HG02885 (cell line): ENCODE data around the gene ZNF382.
"Not testable (repeated sequence)": the region's sequence is repeated elsewhere in the genome, so short reads cannot be mapped to it uniquely, and the experiment has no call there.

Experiments used
- ATAC-seq: cut with Tn5 transposase; IDR thresholded peaks from one replicate; pipeline ENCODE4 v1.9.1; 2021; ENCODE audit warnings: mild to moderate bottlenecking; ENCODE audit not compliant: unreplicated experiment, poor library complexity

The ZNF382 gene

DNA sequence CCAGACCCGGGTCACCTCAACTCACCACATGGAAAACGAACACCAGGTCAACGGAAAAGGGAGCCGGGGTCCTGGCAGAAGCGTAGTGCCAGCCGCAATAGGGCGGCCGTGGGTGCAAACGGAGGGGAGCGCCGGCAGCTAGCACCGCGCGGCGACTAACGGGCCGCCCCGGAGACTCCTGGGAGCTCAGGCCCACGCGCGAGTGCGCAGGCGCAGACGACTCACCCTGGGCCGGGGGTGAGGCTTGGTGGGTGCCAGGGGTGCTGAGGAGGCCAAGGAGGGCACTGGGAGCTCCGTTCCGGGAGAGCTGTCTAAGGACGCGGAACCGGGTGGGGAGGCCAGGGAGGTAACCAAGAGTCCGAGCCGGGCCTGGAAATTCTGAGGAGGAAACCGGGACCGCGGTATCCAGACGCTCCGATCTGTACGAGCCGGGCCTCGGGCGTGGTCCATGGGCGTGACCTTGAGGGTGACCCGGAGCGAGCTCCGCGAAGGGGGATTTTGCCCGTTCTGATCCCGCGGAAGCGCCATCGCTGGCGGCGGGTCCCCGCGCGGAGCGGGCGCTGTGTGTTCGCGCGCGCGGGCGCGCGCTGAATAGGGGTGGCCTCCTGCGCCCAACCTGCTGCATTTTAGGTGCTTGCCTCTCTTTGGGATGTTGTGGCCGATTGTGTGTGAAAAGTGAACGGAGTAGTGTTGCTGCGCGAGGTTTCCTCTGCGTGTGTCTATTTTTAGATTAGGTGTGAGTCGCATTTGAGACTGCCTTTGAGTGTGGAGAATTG is at the start of gene ZNF382:
TSS of gene ZNF382 (plus strand) at position 213 of the 776 bp plus-strand sequence. CDS start 4,602 bp downstream, outside the sequence.
- ATAC-seq: peak; percentile 81

DNA sequence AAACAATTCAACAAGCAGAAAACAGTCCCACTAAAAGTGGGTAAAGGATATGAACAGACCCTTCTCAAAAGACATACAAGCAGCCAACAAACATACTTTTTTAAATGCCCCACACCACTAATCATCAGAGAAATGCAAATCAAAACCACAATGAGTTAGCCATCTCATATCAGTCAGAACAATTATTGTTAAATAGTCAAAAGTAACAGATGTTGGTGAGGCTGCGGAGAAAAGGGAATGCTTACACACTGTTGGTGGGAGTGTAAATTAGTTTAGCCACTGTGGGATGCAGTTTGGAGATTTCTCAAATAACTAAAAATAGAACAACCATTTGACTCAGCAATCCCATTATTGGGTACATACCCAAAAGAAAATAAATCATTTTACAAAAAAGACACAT is 40.7 kb upstream of the ZNF382 start:
- ATAC-seq: no peak

DNA sequence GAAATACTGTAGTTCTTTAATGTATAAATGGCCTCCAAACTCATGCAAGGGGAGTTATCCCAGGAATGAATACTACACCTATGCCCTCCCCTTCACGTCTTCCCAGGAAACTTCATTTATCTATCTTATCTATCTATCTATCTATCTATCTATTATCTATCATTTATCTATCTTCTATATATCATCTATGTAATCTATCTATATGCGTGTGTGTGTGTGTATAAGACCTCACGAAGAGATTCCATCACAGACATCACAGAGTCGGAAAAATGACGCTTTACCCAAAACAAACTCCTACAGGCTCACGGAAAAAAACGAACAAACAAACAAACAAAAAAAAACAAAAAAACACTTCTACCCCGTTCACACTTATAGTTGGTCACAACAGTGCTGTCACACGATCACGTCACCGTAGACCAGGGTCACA is 32.5 kb upstream of the ZNF382 start:
- no peak for ATAC-seq

DNA sequence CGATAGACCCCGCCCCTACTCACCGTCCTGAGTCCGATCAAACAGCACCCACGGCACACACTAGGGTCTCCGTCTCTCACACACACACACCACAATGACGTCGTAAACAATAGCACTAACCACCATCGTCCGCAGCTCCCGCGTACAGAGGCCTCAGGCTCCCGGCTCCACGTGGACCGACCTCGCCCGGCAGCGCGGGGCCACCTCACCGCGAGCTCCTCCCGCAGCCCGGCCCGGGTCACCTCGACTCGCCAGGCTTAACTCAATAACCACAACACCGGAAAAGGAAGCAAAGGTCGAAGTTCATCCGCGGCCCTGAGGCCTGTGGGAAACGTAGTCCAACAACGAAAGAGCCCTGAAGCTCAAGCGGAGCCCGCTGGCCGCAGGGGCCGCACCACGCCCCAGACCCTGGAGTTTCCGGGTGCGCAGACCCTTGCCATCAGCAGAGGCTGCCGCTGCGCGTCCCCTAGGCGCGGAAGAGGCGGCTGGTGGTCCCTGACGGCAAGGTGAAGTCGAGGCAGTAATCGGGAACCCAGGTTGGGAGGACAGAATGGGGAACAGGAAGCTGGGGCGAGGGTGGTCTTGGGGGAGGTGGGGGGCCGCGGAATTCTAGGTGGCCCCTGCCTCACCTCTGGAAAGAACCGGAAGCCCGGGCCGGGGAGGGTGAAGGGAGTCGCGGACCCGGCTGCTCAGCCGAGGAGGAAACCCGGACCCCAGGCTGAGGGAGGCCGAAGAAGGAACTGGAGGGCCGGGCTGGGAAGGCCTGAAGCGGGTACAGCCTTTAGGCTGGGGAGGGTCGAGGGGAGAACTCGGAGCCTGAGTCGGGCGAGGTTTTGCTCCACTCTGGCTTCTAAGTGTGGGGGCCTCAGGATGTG is 31.9 kb upstream of the ZNF382 start, which contains the start of gene ZNF529:
TSS of gene ZNF529 (minus strand) at position 273 of the 875 bp plus-strand sequence. CDS start 946 bp downstream, outside the sequence.
- ATAC-seq: peak; percentile 91

DNA sequence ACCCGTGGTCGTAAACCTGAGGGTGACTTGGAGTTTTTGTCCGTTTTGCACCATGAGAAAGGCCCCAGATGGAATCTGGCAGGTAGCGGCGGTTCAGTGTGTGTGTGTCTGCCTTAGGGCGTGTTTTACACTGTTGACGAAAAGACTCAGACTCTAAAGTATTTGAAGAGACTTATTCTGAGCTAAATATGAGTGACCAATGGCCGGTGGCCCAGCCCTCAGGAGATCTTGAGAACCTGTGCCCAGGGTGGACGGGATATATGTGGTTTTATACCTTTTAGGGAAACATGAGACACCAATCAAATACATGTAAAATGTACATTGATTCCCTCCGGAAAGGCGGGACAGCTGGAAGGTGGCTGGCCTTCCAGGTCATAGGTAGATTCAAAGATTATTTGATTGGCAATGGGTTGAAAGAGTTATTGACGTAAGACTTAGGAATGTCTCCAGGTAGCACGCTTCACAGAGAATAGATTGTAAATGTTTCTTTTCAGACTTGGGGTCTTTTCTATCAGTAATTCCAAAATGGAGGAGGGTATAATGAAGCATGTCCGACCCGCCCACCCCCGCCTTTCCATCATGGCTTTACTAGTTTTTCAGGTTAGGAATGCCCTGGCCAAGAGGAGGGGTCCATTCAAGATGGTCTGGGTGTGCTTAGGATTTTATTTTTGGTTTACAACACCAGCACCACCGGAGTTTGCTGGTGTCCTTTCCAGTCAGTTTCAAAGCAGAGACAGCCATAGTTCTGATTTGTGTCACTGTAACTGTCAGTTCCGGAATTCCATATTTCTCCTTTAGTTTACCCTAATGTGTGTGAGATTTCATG is 31.0 kb upstream of the ZNF382 start:
- ATAC-seq: no peak

DNA sequence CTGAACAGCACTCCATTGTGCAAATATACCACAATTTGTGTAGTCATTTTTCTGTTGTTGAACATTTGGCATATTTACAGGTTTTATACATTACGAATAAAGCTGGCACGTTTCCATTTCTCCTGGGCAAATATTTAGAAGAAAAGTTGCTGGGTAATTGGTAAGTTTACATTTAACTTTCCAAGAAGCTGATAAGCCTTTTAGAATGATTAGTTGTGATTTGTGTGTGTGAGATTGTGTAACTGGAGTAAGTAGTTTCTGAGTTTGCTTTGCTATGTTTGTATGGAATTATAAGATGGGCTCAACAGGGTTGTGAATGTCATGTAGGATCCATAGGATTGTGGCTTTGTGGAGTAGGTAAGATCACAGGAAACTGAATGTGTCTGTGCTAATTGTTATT is 30.4 kb upstream of the ZNF382 start:
- no peak for ATAC-seq

DNA sequence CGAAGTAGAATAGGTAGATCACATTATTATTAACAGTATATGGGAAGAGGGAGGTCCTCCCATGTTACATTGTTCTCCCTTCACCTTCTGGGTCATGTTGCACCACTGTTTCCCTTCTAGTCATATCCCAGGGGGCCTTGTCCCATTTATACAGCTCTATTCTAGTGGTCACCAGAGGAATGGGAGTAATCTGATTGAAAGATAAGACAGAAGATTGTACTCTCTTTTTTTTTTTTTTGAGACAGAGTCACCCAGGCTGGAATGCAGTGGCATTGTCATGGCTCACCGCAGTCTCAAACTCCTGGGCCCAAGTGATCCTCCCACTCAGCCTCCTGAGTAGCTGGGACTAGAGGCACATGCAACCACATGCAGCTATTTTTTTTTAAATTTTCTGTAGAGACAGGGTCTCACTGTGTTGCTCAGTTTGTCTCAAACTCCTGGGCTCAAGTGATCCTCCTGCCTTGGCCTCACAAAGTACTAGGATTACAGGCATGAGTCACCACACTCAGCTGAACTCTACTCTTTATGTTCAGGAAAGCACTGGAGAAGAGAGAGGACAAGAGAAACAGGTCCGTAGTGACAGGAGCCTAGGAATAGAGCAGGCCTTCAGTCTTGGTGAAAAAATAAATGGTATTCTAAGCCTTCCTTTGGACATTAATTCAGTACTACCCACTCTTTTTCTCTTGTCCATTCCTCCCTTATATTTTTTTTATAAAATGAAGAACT is 27.7 kb upstream of the ZNF382 start:
- ATAC-seq: no peak

DNA sequence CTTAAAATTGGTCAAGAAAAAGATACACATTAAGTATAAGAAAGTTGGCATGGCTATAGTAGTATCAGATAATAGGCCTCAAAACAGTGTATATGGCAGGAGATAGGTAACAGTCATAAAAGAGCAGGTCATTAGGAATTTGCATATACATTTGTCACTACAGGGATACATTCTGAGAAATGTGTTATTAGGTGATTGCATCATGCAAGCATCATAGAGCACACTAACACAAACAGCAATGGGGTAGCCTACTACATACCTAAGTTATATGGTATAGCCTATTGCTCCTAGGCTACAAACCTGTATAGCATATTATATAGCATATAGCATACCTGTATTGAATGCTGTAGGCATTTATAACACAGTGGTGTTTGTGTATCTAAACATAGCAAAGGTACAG is 25.9 kb upstream of the ZNF382 start:
- ATAC-seq: no peak

DNA sequence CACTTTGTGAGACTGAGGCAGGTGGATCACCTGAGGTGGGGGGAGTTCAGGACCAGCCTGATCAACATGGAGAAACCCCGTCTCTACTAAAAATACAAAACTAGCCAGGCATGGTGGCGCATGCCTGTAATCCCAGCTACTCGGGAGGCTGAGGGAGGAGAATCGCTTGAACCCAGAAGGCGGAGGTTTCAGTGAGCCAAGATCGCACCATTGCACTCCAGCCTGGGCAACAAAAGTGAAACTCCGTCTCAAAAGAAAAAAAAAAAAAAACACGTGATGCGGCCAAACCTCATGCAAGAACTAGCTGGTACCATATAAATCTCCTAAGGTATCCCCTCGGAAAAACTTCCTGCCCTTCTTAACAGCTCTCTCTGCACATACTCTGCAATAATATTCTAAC is 2.4 kb upstream of the ZNF382 start:
- ATAC-seq: not testable (repeated sequence)

DNA sequence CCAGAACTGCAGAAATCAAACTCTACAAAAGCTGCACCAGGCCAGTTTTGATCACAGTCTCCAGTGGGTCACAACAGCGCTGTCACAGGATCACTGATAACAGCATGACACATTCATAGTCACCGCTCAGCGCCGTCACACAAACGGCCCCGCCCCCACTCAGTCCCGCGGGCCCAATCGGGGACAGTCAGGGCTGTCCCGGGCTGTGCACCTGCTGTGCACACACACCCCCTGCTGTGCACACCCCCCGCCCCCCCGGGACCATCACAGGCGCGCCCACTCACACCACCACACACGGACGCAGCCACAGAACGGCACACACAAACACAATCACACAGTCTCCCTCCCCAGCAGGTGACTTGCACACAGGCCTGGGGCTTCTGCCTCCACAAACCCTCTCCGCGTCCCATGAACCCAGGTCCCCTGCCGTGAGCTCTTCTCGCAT is 435 bp upstream of the ZNF382 start:
- peak; percentile 86 for ATAC-seq

DNA sequence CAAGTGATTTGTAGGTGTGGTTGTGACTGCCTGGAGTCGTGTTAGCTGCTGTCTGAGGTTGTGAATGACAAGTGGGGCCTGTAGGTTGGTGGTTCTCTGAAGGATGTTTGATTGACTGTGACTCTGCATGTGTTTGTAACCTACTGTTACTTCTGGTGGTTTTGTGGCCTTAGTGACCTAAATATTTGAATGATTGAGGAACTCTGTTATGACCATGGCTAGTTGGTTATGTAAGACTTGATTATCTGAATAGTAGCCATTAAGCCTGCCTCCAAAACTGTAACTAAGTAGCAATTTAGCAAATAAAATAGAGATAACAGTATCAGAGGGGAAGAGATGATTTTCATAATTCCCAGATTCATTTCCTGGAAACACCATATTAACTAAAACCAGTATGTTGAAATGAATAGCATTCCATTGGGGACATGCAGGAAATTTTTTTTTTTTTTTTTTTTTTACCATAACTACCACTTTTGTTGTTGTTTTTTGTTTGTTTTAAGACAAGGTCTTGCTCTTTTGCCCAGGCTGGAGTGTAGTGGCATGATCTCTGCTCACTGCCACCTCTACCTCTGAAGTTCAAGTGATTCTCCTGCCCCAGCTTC is 865 bp downstream of the ZNF382 start:
- no peak for ATAC-seq

DNA sequence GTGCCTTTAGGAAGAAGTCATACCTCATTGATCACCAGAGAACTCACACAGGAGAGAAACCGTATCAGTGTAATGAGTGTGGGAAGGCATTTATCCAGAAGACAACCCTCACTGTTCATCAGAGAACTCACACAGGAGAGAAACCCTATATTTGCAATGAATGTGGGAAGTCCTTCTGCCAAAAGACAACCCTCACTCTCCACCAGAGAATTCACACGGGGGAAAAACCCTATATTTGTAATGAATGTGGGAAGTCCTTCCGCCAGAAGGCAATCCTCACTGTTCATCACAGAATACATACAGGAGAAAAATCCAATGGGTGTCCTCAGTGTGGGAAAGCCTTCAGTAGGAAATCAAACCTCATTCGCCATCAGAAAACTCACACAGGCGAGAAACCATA is 21.9 kb downstream of the ZNF382 start:
- ATAC-seq: no peak

DNA sequence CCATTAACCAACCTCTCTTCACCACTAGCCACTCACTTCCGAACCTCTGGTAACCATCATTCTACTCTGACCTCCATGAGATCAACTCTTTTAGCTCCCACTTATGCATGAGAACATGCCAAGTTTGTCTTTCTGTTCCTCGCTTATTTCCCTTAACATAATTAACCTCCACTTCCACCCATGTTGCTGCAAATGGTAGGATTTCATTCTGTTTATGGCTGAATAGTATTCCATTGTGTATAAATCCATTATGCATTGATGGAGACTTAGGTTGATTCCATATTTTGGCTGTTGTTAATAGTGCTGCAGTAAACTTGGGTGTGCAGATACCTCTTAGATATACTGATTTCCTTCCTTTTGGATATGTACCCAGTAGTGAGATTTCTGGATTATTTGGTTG is 30.2 kb downstream of the ZNF382 start:
- no peak for ATAC-seq

DNA sequence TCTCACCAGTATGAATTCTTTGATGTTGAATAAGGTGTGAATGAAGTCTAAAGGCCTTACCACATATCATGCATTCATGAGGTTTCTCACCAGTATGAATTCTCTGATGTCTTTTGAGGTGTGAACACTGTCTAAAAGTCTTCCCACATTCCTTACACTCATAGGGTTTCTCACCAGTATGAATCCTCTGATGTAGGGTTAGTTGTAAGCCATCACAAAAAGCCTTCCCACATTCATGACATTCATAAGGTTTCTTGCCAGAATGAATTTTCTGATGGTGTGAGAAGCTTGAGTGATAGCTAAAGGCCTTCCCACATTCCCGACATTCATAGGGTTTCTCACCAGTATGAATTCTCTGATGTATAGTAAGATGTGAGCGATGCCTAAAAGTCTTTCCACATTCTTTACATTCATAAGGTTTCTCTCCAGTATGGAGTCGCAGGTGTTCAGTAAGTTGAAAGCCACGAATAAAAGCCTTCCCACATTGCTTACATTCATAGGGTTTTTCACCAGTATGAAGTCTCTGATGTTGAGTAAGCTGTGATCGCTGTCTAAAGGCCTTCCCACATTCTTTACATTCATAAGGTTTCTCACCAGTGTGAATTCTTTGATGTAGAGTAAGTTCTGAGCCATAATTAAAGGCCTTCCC is 33.9 kb downstream of the ZNF382 start:
- ATAC-seq: no peak

DNA sequence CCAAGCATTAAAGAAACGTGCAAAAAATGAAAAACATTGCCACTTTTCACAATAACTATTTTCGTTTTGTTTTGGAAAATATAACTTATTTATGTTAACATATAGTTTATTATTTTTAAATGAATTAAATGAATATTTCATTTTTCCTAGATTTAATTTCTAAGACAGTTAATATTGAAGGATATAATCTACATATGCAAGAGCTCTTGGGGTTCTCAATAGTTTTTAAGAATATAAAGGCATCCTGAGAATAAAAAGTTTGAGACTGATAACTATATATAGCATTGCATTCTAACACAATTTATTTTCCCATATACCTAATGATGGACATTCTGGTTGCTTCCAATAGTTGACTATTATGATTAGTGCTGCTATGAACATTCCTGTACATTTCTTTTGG is 41.6 kb downstream of the ZNF382 start:
- no peak for ATAC-seq

DNA sequence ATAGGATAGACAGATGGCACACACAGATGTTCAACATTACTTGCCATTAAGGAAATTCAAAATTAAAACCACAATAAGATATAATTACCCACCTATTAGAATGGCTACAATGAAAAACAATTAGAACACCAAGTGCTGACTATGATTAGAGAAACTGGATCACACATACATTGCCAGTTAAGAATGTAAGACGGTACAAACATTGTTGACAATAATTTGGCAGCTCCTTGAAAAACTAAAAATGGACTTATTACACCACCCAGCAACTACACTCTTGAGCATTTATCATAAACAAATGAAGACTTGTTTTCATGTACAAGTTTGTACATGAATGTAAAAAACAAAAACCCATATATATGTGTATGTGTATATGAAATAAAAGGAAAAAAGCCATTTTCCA is 47.8 kb downstream of the ZNF382 start:
- no peak for ATAC-seq

DNA sequence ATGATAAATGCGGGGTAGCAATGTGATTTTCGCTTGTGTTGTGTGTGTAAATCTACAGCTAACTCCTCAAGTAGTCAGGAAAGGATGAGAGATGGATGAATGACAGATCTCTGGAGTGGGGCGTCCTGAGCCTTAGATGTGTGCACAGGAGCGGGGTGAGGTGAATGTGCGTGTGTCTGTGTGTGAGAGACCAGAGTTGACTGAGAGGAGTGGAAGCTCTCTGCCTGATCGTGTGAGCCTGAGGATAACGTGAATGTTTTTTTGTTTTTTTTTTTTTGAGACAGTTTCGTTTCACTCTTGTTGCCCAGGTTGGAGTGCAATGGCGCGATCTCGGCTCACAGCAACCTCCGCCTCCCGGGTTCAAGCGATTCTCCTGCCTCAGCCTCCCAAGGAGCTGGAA is 60.7 kb downstream of the ZNF382 start:
- no peak for ATAC-seq

DNA sequence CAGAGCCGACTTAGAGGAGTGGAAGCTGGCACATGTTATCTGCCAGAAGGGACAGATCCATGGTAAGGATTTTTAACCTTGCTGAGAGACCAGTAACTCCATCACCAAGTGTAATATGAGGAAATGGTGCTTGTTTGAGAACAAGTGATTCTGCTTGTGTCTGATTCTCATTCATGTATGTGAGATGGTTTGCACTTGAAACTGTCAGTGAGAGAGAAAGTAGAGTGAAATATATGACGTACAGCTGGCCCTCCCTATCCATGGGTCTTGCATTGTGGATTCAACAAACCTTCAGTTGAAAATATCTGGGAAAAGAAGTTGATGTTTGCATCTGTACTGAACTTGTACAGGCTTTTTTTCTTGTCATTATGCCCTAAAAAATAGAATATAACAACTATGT is 63.5 kb downstream of the ZNF382 start:
- ATAC-seq: no peak

DNA sequence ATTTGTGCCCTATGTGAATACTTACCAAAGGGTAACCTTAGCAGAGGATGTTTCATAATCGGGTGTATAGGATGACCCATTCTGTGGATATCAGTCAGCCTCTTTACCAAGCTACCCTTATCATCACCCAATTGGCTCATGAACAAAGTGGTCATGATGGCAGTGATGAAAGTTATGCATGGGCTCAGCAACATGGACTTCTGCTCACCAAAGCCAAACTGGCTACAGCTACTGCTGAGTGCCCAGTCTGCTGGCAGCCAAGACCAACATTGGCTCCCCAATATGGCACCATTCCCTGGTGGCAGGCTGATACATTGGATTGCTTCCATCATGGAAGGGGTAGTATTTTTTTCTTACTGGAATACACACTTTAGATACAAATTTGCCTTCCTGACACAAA is 67.3 kb downstream of the ZNF382 start:
- no peak for ATAC-seq
